HG03159 (cell line): ENCODE measurements around the gene AIM2.
A peak's percentile ranks its signal among the peaks of the same experiment; 100 is the strongest.

ENCODE experiments used
- ATAC-seq: cut with Tn5 transposase; IDR thresholded peaks from one replicate; pipeline ENCODE4 v1.9.1; 2021; ENCODE audit warnings: mild to moderate bottlenecking, moderate library complexity; ENCODE audit not compliant: unreplicated experiment

The AIM2 gene

DNA sequence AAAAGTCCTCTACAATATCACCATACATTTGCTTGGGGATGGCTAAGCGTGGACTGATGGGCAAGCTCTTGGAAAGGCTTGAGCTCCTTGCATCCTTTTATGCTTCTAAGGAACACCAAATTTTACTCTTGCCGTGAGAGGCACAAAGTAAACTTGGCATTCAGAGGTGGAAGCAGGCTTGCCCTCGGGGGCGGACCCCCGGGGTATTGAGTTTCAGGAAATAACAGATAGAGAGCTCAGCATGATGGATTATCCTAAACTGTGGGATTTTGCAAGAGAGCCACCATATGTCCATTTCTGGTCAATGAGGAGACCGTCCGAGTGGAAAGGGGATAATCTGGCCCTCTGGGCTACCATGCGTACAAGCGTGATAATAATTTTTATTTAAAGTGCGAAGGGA lies 52.8 kb downstream of the AIM2 start:
- ATAC-seq = no peak

GRCh38 chr1:159015440-159015909 lies 61.1 kb downstream of the AIM2 start:
- peak; percentile 96 for ATAC-seq

- no peak for ATAC-seq
Measured at GRCh38 chr1:159014851-159015250, 61.7 kb downstream of the AIM2 start.

DNA sequence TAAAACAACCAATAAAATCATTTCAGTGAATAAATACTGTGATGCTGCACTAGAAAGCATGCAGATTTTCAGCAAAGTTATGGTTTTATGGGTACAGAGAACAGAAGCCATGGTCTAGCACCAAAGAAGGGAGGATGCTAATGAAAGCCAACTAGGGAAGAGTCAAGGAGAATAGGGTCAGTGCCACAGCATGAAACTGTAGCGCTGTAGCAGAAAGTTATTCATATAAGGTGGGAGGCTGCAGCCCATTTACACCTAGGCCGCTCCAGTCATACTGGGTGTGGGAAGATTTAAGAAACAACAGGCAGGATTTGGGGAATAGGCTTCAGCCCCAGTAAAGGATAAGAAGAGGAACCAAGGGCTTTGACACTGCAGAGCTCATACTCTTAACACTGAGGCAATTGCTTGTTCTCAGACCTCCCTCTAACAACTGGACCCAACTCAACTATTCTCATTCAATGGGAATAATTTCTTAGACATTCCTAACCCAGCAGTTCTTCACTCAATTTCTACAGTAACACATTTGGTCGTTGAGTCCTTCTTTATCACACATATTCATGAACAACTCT lies 62.5 kb downstream of the AIM2 start:
- ATAC-seq = no peak

DNA sequence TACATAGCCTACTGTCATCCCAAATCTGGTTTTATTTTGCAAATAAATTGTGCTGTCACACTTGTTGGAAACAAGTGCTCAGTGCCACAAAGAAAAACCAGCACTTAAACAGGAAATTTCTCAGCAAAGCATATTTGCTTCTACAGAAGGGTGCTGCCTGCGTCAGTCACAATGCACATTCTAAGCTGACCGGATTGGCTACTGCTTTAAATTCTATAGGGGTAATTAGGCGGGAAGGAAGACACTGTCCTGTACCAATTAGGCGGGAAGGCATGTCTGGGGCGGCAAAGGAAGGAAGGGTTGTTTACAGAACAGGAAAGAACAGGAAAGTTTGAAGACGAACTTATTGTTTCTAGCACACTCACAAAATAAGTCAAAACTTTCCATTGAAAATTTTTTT lies 64.1 kb downstream of the AIM2 start:
- ATAC-seq = peak; percentile 37
